ENCODE data around the gene DCAF8.

DCAF8 gene

DNA sequence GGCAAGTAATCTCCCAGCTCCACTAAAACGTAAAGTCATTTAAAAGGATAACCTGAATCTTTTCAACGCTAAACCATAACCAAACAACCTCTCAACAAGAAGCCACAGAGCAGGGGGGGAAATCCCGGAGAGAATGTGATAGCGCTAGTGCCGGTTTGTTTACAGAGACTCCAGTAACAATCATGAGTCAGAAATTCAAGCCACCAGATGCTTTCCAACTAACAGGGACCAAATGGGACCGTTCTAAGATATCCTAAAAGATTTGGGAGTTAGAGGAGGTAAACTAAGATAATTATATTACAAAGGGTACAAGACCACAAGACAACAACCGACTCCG is 825 bp downstream of the DCAF8 start:
- peak; percentile 77 for DNase-seq

DNA sequence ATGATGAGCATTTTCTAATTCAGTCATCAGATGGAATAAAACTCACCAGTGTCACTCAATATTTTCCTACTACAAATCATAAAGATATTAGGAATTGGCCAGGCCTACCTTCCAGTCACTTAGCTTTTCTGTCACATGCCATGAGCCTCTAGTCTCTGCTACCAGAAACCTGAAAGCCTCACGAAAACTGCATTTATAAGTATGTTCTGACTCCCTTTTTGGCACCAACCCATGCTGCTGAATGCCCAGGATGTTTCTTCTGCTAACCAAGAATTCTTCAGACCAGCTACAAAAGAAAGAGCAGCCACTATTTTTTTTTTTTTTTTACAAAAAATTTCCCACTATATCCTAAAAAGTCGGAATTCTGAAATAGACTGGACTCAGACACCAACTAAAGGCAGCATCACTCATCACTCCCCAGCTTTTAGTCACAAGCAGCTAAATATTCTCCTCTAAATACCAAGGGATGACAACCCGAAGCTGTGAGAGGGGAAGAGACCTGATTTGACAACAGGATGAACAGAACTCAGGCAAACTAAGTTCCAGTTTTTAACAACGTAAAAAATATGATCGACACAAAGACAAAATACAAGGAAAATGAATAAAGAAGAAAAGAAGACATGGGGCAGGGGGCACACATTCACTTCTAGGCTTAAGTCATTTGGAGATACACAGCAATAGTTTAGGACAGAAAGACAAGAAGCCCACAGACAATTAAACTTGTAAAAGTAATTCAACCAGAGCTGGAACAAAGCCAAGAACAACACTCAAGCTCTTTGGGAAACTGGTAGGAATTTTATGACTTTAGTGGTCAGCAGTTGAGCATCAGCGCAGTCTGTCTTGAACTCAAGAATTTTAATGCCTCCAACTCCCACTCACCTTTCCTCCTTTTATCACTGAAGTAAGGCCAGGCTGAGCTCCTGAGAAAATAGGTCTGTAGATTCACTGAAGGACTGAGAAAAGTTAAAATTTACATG is 1.7 kb downstream of the DCAF8 start:
- DNase-seq, result peak; percentile 62

DNA sequence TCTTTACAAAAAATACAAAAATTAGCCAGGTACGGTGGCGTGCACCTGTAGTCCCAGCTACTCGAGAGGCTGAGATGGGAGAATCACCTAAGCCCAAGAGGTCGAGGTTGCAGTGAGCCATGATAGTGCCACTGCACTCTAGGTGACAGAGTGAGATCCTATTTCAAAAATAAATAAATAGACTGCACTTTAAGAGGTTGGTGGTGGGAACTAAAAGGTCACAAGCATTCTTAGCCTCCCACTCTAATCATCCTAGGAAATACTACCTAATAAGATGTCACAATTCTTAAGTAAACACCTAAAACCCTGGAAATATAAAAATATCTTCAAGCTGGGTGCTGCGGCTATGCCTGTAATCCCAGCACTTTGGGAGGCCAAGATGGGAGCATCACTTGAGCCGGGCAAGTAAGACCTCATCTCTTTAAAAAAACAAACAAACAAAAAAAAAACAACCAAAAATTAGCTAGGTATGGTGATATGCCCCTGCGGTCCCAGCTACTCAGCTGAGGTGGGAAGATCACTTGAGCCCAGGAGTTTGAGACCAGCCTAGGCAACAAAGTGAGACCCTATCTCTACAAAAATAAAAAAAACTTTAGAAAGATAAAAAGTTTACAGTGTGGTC is 4.1 kb downstream of the DCAF8 start:
- no peak for DNase-seq

DNA sequence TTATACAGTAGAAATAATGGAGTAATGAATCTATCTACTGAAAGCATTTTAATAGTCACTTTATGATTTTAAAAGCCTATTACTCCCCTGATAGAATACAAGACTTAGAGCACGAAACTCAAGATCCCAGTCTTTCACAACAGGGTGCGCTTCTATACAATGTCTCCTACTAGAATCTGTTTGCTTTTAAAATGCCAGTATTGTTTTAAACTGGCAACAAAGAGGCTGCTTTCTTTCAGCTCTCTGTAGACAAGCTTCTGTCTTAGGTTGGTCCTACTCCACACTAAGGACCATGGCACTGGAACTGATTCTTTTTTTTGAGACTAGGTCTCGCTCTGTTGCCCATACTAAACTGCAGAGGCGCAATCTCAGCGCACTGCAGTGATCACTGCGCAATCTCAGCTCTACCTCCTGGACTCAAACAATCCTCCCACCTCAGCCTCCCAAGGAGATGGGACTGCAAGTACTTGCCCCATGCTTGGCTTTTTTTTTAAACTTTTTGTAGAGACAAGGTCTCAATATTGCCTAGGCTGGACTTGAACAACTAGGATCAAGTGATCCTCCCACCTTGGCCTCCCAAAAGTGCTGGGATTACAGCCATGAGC is 4.8 kb downstream of the DCAF8 start:
- no peak for DNase-seq

DNA sequence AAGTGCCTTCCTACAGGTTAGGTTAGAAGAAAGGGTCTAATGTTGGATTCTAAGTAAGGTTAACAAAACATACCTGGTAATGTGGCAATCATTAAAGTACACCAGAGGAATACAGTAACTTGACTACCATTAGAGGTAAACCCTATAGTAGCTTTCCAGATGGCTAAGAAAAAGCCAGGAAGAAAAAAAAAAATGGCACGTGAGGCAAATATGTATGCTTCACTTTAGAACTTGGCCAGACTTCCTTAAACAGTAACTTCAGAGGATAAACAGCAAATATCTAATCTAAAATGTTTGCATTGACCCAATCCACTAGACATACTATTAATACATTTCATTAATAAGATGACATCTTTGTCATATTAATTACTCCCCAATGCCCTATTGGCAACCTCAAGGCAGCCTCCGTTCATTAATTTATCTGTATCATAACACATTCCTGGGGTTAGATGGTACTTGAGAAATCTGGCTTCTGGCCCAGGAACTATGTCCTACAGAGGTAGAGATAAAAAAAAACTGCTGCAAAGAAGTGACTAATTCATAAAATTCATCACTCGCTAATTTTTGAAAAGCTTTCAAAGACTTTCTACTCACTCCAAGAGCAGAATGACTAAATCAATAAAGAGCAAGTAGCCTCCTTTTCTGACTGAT is 5.8 kb downstream of the DCAF8 start:
- no peak for DNase-seq

DNA sequence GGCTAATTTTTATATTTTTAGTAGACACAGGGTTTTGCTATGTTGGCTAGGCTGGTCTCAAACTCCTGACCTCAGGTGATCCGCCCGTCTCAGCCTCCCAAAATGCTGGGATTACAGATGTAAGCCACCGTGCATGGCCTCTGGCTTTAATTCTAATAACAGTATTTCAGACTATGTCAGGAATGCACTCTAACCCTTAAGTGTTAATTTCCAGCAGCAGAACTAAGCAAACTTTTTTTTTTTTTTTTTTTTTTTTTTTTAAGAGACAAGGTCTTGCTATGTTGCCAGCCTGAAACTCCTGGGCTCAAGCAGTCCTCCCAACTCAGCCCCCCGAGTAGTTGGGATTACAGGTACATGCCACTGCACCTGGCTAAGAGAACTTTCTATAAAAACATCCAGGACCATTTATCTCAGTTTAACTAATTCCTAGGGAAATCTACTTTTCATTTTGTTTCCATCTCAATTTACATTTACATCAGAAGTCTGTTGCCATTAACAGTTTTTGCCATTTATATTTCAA is 6.5 kb downstream of the DCAF8 start:
- DNase-seq, result no peak

DNA sequence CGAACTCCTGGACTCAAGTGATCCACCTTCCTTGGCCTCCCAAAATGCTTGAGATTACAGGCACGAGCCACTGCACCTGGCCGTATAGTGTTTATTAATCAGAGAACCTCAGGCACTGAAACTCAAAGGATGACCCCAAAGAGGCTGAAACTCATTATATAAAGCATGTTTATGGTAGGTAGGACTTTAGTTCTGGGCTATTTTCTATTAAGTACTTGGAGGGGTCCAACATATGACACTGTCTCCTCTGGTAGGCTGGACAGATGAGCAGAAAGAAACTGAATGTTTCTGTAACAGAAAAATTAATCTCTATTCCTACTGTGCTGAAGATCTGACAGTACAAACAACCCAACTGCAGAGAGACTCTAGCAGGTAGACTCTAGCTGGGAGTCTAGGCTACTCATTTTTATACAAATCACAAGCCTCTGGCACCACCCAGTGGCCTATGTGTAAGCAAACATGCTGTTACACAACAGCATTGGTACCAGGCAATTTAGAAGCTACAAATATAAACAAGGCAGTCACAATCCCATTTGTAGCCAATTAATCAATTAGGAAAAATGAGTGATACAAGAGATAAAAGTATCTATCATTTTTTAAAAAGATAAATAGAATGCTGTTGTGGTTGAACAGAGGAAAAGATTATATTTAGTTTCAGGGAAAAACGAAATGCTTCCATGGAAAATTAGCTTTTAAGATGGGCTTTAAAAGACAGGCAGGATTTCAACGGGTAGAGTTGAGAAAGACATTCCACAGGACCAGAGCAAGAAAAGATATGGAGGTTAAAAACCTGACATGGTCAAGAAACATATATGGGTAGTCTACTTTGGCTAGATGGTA is 10.4 kb downstream of the DCAF8 start:
- peak; percentile 76 for DNase-seq

DNA sequence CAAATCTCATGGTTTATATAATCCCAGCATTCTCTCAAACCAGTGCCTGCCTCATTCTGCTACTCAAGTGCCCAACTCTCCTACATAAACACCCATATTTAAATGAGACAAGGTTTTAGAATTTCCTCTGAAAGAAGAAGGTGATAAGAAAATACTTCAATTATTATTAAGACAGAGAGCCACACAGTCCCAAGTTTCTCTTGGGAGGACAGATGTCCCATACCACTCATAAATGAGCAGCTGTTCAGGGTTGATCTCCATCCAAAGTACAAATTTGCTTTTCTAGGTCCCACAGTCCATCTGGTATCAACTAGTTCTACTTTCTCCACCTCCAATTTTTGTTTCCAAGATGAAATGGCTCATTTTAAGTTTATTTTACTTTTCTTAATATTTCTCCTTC is 11.3 kb downstream of the DCAF8 start:
- DNase-seq, result no peak

DNA sequence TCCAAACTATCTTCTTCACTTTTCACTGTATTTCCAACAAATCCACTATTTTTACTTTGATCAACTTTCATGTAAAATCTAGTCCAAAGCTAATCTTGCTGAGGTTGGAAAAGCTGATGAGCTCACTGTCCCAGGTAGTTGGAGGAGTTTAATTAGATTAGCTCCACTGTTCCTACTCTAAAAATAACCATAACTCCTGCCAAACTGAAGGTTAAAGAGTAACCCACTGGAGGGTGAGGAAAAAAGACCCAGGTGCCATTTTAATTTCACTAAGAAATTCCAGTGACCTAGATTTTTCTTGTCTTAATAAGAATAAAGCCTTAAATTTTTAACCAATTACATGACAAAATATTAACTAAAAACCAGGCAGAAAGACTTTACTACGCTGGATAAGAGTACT is 15.3 kb downstream of the DCAF8 start:
- no peak for DNase-seq

DNA sequence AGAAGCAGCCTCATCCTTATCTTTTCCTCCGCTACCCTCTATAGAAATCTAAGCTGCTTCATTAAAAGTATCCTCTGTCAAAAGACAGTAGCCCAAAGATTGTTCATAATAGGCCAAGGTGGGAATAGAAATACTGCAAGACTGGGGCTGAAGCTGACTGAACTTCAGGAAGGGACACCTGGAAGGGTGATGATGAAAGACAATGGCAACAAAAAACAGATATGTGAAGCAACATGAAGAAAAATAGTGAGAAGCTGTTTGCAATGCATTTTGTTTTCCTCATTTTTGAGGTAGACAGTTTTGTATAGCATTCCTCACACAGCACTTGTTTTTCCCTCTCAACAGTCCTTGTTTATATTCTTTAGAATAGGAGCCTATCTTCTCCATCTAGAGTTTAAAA is 16.9 kb downstream of the DCAF8 start:
- no peak for DNase-seq

DNA sequence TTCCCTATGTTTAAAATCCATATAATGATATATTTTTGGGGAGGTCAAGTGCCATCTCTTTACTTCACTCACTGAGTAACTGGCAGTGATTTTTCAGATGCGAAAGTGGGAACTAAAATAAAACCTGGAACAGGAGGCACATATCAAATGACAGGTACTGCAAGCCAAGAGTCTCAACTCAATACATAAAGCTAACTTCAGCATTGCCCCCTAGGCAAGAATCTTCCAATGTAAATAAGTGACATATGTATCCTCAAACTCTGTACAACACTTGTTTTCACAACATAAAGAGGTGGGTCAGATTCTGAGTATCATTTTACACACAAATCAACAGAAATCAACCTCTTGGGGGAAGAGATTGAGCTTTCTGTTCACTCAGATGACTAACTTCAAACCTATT is 18.1 kb downstream of the DCAF8 start:
- no peak for DNase-seq

DNA sequence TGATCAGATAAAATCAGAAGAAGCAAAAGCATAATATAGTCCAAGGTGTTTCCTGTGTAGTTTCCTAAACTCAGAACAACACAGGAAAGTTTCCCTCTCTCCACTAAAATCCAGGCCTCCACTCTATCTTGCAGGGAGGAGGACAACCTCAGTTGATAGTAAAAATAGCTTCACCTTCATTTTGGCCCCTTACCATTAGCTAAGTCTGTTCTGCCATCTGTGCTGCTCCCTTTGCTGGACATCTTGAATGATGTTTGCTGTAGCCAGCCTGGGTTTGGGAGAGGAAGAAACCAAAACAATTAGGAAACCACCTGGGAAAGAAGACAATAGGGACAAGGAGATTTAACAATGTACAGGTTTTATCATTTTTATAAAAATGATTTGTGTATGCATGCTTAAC is 18.6 kb downstream of the DCAF8 start:
- DNase-seq, result no peak

DNA sequence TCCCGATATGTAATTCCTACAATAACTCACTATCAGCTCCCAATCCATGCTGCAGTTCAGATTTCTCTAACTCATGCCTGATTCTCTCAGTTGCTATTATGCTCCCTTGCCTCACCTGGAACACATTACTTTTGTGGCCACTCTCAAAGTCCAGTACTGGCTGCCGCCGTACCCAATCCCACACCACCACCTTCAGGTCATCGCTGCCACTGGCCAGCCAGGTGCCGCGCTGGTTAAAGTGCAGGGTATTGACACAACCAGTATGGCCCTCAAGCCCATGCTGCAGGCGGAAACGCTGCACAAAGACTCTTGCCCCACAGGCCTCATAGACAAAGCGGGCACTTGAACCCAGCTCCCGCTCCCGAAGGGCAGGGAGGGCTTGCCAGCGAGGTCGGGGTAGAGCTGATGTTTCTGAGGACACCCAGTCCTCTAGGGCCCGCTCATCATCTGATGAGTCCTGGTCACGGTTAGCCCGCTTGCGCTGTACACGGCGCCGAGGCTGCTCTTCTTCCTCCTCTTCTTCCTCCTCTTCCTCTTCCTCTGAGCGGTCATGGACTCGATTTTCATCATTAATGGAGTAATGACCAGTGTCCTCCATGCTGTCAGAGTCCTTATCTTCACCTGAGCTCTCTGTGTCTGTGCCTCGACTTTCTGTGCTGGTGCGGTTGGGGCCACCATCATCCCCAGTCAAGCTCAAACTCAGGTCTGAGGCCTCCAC is 22.6 kb downstream of the DCAF8 start:
- DNase-seq, result no peak

DNA sequence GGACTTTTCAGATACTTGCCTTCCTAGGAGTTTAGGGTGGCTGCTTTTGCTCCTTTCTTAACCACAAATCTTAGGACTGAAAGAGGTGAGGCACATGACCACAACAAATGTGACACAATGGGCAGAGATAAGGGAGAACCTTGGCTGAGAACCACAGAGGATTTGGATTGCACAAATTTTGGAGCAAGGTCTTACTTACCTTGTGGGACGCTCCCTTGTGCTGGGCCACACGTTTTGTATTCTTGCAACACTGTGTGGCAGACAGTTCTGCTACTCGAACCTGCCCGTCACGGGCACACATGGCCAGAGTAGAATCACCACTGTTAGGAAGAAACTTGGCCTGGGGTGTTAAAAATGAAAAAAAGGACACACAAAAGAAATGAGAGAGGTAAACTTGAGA is 23.9 kb downstream of the DCAF8 start:
- no peak for DNase-seq

DNA sequence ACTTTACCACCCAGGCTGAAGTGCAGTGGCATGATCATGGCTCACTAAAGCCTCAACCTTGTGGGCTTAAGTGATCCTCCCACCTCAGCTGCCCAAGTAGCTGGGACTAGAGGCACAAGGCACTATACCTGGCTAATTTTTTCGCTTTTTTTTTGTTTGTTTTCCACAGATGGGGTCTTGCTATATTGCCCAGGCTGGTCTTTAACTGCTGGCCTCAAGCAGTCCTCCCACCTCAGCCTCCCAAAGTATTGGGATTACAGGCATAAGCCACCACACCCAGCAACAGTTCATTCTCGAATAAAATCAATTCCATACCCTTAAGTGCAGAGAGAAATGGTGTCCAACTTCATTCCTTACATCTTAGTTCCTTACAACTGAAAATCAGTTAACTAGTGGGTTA is 24.8 kb downstream of the DCAF8 start:
- no peak for DNase-seq

DNA sequence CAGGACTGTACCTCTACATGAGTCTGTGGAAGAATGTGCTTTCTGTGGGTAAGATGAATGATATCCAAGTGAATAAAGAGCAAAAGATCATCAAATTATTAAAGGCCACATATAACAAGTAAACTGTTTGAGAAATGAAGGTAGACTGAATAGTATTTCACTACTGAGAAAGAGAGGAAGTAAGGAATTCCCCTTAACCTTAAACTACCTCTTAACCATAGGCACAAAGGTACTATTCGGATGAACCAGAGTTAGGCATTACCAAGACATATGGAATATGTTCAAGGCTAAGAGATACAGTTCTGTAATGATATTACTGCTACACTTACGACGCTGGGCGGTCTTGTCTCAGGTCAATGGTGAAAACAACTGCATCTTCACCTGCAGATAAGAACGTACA is 25.5 kb downstream of the DCAF8 start:
- DNase-seq, result no peak

DNA sequence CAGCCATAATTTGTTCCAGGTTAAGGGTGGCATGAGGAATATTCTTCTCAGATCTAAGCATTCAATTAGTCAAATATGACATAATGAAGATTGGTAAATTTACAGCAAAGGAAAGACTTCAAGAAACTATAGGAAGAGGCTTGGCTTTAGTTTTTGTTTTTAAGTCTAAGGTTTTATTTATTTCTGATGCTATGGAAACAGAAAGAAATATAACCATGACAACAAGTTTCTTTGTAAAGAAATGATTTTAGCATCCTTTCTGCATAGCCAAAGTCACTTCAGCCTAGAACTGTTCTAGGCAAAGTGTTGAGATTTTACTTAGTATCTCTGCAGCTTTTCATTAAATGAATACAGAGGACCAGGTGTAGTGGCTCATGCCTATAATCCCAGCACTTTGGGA is 29.4 kb downstream of the DCAF8 start:
- no peak for DNase-seq

DNA sequence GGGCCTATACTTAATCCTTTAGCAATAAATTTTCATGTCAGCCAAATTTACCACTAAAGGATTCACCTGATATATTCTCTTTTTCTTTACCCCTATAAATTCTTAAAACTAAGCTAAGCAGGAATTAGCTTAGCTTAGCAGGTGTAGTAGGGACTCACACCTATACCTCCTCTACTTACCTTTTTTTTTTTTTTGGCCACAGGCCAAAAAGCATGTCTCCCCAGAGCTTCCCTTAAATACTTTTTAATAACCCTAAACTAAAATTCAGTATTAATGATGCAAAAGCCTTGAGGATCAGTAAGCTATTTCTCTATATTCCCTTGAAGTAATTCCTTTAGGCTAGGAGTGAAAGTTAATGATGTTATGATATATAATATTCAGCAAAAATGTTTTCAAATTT is 33.9 kb downstream of the DCAF8 start:
- DNase-seq, result no peak

DNA sequence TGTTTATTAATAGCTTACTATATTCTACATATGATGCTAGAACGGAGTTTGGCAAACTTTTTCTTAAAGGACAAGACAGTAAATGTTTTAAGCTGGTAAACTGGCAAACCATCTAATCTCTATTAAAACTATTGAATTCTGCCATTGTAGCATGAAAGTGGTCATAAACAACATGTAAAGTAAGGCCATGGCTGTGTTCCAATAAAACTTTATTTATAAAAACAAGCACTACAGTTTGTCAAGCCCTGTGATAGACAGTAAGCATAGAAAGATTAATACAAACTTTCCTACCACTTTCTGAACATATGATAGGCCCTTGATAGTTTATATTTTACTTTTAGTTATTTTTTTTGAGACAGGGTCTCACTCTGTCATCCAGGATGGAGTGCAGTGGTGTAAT is 34.8 kb downstream of the DCAF8 start:
- no peak for DNase-seq

DNA sequence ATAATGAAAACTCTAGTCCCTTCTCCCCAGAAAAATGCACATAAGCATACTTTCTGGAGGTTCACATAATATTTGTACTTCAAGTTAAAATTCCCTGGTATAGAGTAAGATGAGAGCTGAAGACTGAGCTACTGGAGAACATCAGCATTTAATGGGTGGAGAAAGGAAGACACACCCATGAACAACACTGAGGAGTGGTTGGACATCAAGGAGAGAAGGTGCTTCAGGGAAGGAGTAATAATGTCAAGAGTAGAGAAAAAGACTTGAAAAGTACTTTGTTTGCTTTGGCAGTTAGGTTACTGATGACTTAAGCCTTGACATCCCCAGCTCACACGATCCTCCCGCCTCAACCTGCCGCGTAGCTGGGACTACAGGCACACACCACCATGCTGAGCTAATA is 35.3 kb downstream of the DCAF8 start:
- no peak for DNase-seq

DNA sequence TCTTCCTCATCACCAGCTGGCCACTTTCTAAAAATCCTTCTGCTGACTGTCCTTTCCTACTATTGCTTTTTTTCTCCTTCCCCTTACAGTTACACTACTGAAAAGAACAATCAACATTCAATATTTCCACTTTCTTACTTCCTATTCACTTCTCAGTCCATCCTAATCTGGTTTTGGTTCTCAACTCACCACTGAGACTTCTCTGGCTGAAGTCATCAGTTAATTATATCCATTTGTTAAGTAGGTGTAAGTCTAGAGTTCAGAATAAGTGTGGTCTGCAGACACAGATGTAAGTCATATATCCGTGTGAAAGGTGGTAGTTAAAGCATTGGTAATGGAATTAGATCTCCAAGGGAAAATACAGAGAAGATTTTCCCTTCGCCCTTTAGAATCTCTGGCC is 35.7 kb downstream of the DCAF8 start:
- DNase-seq, result no peak

DNA sequence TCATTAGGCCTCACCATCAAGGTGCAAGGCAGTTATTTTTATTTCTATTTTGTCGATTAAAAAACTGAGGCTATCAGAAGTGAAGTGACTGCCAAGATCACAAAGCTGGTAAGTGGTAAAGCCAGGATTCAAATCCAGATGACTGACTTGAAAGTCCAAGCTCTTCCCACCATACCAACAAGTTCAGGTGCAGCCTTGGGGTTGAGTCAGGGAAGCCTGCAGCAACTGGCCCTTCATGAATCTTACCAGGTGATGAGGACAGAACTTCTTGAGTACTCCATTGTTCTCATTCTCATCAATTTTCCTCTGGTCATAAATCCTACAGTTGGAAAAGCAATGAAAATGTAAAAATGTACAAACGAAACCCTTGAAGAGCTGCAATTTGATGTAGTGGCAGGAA is 37.0 kb downstream of the DCAF8 start:
- DNase-seq, result no peak

All from islet precursor cell (in vitro differentiated cells).